Smooth muscle cell (in vitro differentiated cells): ENCODE data around the gene SPATA33. TPM values are rescaled to one million over a fixed set of nuclear protein-coding genes. Genes with fewer than 3 reads are reported as not detected.

ENCODE experiments used
- DNase-seq: peaks from one replicate; lab custom pipeline; 2025; ENCODE audit not compliant: unreplicated experiment; lab: John Stamatoyannopoulos, UW
- H2AFZ ChIP-seq: fragments of 200-600 bp; sonication (generic); 2 replicates; pipeline ENCODE4 v1.6.0; 2016; ENCODE audit warnings: antibody characterized with exemption, low read depth, mild to moderate bottlenecking
- H3F3A ChIP-seq: fragments of 200-600 bp; sonication (generic); 2 replicates; pipeline ENCODE4 v1.6.0; 2017; ENCODE audit warnings: antibody characterized with exemption, low read depth
- H3K27ac ChIP-seq: fragments of 200-600 bp; sonication (generic); 2 replicates; pipeline ENCODE4 v1.5.1; 2016; ENCODE audit warnings: low read depth, mild to moderate bottlenecking
- H3K27me3 ChIP-seq: fragments of 200-600 bp; sonication (generic); 2 replicates; pipeline ENCODE4 v1.6.1; 2016; ENCODE audit warnings: low read depth, mild to moderate bottlenecking
- H3K36me3 ChIP-seq: fragments of 200-600 bp; sonication (generic); 2 replicates; pipeline ENCODE4 v1.5.1; 2016; ENCODE audit warnings: low read depth
- H3K4me1 ChIP-seq: fragments of 200-600 bp; sonication (generic); 2 replicates; pipeline ENCODE4 v1.5.1; 2016; ENCODE audit warnings: low read depth
- H3K4me2 ChIP-seq: fragments of 200-600 bp; sonication (generic); 2 replicates; pipeline ENCODE4 v1.6.0; 2016; ENCODE audit warnings: mild to moderate bottlenecking
- H3K4me3 ChIP-seq: fragments of 200-600 bp; sonication (generic); 2 replicates; pipeline ENCODE4 v1.5.1; 2016; ENCODE audit warnings: mild to moderate bottlenecking
- H3K79me2 ChIP-seq: fragments of 200-600 bp; sonication (generic); 2 replicates; pipeline ENCODE4 v1.6.0; 2016; ENCODE audit warnings: low read depth, mild to moderate bottlenecking
- H3K9ac ChIP-seq: fragments of 200-600 bp; sonication (generic); 2 replicates; pipeline ENCODE4 v1.6.0; 2016; ENCODE audit warnings: low read depth
- H3K9me3 ChIP-seq: fragments of 200-600 bp; sonication (generic); replicated peaks from 2 replicates; pipeline ENCODE4 v1.5.1; 2016; ENCODE audit warnings: low read depth
- H4K20me1 ChIP-seq: fragments of 200-600 bp; sonication (generic); 2 replicates; pipeline ENCODE4 v1.6.0; 2016; ENCODE audit warnings: low read depth
- CTCF ChIP-seq: fragments of 200-600 bp; sonication (generic); IDR thresholded peaks from 2 replicates; pipeline ENCODE4 v1.5.1; 2017; ENCODE audit warnings: borderline replicate concordance, mild to moderate bottlenecking, antibody characterized with exemption; ENCODE audit not compliant: insufficient read depth, poor library complexity, severe bottlenecking
- WGBS: methylation state at CpG from one replicate; pipeline ENCODE4 v1.1.7; 2016; ENCODE audit warnings: low lambda C conversion rate; 5-methylcytosine and 5-hydroxymethylcytosine counted together
- polyA plus RNA-seq: library from polyadenylated mRNA; unstranded; fragments of >200 nt; fragmentation: Nextera tagmentation; extraction: Ambion mirVana; gene quantifications from 2 replicates; pipeline ENCODE4 v1.2.1, GENCODE V29; 2016
- total RNA-seq: library from RNA; depleted of rRNA; stranded (reverse); fragments of >200 nt; gene quantifications from 2 replicates; pipeline ENCODE4 v1.2.3, GENCODE V29; 2014

SPATA33 gene
- total and polyA plus RNA-seq, 2 experiments from 2014 or later: 4.0 to 8.1 TPM

GRCh38 chr16:89704281-89704680 is 46.6 kb downstream of the SPATA33 start:
- no peak for TF ChIP-seq CTCF
- no peaks in the 10 kb centered on the region for H3F3A ChIP-seq
- DNase-seq: no peak
- H3K9ac ChIP-seq: no peak overlapping the region
- H3K36me3 ChIP-seq: no peaks in the 10 kb centered on the region
- H4K20me1 ChIP-seq: peaks cover 13% of the 10 kb centered on the region
- no peak overlapping the region for H2AFZ ChIP-seq
- H3K4me3 ChIP-seq: no peak overlapping the region
- no peak overlapping the region for H3K27ac ChIP-seq
- H3K79me2 ChIP-seq: no peaks in the 10 kb centered on the region
- 89% methylated on average over 13 of the region's 13 CpGs for WGBS
- no peak overlapping the region for H3K4me2 ChIP-seq
- H3K4me1 ChIP-seq: peaks cover 12% of the 10 kb centered on the region
- H3K27me3 ChIP-seq: no peaks in the 10 kb centered on the region
- no peaks in the 10 kb centered on the region for H3K9me3 ChIP-seq

DNA sequence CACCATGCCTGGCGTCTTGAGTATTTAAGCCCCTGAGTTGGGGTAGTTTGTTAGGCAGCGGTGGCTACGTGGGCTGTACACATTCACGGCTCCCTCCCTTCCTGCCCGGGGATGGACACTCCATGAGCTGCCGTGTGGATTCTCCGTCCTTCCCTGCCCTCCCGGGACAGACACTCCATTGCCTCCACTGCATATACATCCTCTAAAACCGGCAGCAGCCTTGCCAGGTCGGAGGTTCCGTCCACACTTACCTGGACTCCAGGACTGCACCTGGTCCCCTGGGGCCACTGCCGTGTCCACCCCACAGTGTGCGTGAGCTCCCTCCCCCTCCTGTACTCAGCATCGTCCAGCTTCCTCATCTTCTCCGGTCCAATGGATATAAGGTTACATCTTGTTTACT is 47.4 kb downstream of the SPATA33 start:
- peaks cover 7% of the 10 kb centered on the region for H3K4me1 ChIP-seq
- no peak for TF ChIP-seq CTCF
- no peak overlapping the region for H2AFZ ChIP-seq
- H3K27ac ChIP-seq: no peak overlapping the region
- DNase-seq: no peak
- no peak overlapping the region for H3K4me2 ChIP-seq
- no peaks in the 10 kb centered on the region for H3K79me2 ChIP-seq
- no peaks in the 10 kb centered on the region for H3K9me3 ChIP-seq
- 94% methylated on average over 15 of the region's 15 CpGs for WGBS
- no peaks in the 10 kb centered on the region for H3F3A ChIP-seq
- H3K36me3 ChIP-seq: no peaks in the 10 kb centered on the region
- no peak overlapping the region for H3K9ac ChIP-seq
- H4K20me1 ChIP-seq: peaks cover 6% of the 10 kb centered on the region
- H3K27me3 ChIP-seq: no peaks in the 10 kb centered on the region
- no peak overlapping the region for H3K4me3 ChIP-seq

DNA sequence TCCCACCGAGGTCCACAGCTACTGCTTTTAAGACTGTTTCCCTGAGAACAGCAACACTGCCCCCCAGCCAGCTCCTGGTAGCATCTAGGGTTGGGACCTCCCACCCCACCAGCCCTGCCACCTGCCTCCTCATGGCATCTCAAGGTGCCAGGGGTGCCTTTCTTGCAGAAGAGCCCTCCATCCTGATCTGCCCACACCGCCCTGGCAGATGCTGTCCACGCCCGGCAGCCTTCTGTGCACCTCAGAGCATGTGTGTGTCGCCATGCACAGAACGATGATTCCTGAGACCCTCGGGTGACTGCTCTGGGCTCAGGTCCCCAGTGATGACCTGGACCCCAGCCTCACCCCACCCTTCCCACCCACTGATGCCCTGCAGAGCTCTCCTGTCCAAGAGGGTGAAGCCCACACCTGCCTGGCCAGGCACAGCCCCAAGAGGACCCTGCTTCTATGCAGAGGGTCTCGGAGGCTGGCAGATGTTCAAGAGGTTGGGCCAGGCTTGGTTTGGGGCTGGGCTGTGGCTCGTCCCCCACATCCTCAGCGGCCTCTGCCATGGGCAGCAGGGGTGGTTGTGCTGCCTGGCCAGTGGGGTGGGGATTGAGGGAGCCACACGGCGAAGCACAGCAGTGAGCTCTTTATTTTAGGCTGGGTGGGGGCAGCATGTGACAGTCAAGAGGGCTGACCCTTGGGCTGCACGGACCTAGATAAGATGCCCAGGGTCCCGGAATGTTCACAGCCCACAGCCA is 49.1 kb downstream of the SPATA33 start:
- Histone ChIP-seq H3K4me3 (no peak overlapping the region), H3K9ac (no peak overlapping the region), H3K27ac (no peak overlapping the region), H2AFZ (no peak overlapping the region), H3F3A (no peaks in the 10 kb centered on the region), H3K79me2 (no peaks in the 10 kb centered on the region), H3K4me2 (no peak overlapping the region), H3K9me3 (no peaks in the 10 kb centered on the region), H3K4me1 (no peaks in the 10 kb centered on the region), H3K27me3 (no peaks in the 10 kb centered on the region), H4K20me1 (no peaks in the 10 kb centered on the region), H3K36me3 (no peaks in the 10 kb centered on the region)
- no peak for TF ChIP-seq CTCF
- DNase-seq: no peak
- 95% methylated on average over 13 of the region's 14 CpGs for WGBS

- no peak overlapping the region for H3K9ac ChIP-seq
- no peak overlapping the region for H3K4me3 ChIP-seq
- 93% methylated on average over 9 of the region's 9 CpGs for WGBS
- H4K20me1 ChIP-seq: no peaks in the 10 kb centered on the region
- H3K27ac ChIP-seq: no peak overlapping the region
- no peaks in the 10 kb centered on the region for H3K79me2 ChIP-seq
- H3K36me3 ChIP-seq: no peaks in the 10 kb centered on the region
- H2AFZ ChIP-seq: no peak overlapping the region
- H3K9me3 ChIP-seq: no peaks in the 10 kb centered on the region
- no peak for DNase-seq
- H3K4me1 ChIP-seq: peaks cover 9% of the 10 kb centered on the region
- no peak for TF ChIP-seq CTCF
- no peaks in the 10 kb centered on the region for H3K27me3 ChIP-seq
- H3F3A ChIP-seq: no peaks in the 10 kb centered on the region
- H3K4me2 ChIP-seq: no peak overlapping the region
Measured at GRCh38 chr16:89707695-89708094, 50.1 kb downstream of the SPATA33 start.
